ENCODE measurements around the gene SERPINA12. TPM values are rescaled to one million over a fixed set of nuclear protein-coding genes. Genes with fewer than 3 reads are reported as not detected.
A peak's percentile ranks its signal among the peaks of the same experiment; 100 is the strongest.

SERPINA12 gene
- total RNA-seq, result 0.35 TPM

DNA sequence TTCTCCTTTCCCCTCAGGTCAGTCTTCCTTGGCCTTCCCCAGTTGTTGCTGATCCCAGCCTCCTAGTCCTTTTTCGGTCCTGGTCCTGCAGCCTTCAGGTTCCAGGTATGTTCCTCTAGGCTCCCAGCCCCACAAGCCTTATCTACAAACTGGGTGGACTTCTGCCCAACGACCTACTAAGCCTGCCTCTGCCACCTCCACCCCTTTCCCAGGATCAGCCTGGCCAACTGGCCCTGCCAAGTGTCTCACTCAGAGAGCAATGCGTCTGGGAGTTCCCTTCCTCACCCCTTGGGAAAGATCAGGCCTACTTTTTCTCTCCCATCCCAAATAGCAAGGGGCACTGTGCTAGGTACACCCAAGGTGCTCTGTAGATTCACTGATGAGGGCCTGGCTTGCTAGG, at the start of gene SERPINA12:
Gene SERPINA12 (minus strand): TSS at position 114 of the 400 bp plus-strand sequence. CDS start 11,072 bp downstream, outside the sequence.
- peak; percentile 85 for ATAC-seq
- no peak for DNase-seq (ENCODE audit: low spot score)

DNA sequence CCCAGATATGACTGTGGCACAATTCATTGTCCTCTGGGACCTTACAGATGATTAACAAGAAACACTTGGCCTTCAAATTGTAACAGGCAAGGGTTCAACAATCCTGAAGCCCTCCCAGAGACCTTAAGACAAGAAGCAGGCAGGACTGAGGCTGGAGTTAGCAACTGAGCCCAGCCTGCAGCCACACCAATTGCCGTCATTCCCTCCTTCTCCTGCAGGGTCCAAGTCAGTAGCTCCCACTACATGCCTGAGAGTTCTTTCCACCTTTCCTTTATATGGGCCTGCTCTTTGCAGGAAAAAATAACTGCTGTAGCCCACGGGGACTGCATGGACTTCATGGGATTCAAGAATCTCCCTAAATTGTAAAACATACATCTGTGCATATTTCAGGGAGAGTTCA, 49.6 kb upstream of the SERPINA12 start:
- ATAC-seq (no peak), DNase-seq (ENCODE audit: low spot score) (peak; percentile 38)

DNA sequence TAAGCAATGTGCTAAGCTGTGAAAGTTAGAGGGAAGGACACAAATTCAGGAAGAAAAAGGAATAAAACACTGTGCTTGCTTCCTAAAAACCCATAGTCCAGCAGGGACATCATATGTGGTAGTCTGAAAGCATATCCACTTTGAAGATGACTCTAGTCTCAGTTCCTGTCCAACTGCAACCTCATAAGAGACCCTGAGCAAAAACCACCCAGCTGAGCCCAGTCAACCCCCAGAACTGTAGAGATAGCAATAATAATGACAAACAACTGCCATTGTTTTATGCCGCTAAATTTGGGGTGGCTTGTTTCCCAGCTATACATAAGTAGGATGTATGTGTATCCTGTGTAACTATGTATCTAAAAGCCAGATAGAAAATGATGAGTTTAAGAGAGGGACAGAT, 48.1 kb upstream of the SERPINA12 start:
- ATAC-seq, result no peak

GRCh38 chr14:94555991-94556390, 46.7 kb upstream of the SERPINA12 start:
- ATAC-seq, result no peak
- peak; percentile 16 for DNase-seq (ENCODE audit: low spot score)

More for the DNA sequence above, 48.1 kb upstream of the SERPINA12 start:
- no peak for DNase-seq (ENCODE audit: low spot score)

GRCh38 chr14:94550041-94550440, 40.8 kb upstream of the SERPINA12 start:
- no peak for DNase-seq (ENCODE audit: low spot score)
- no peak for ATAC-seq

DNA sequence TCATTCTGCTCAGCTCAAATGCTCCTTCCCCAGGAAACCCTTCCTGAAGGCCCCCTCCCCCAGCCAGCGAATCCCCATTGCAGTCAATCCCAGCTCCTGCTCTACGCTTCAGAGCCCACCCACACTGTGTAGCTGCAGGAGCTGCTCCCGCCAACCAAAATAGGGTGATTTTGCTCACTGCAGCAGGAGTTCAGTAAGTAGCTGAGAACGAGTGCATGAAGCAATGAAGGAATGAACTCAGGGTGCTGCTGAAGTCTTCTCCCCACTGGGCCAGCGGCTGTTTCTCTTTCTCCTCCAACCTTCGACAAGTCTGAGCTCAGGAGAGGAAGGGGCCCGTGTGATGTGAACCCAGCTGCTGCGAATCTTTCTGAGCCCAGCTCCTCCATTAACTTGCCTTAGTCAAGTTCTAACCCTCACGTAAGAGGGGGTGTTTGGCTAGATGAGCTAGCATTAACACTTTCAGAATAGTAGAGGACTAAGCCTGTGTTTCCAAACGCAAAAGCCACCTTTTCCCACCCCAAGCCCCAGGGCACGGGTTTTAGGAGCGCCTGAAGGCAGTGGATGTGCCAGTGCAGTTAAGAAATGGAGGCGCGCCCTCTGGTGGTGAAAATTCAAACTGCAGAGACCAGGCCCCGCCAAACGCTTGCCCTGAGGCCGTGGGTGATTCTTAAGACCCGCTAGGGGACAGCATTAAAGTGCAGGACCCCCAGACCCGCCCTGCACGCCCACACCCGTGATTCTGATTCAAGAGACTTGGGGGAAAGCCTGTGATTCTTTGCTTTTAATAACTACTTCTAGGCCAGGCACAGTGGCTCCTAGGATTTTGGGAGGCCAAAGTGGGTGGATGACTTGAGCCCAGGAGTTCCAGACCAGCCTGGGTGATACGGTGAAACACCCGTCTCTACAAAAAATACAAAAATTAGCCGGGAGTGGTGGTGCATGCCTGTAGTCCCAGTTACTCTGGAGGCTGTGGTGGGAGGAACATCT, 40.0 kb upstream of the SERPINA12 start:
- ATAC-seq (peak; percentile 83), DNase-seq (ENCODE audit: low spot score) (peak; percentile 71)

DNA sequence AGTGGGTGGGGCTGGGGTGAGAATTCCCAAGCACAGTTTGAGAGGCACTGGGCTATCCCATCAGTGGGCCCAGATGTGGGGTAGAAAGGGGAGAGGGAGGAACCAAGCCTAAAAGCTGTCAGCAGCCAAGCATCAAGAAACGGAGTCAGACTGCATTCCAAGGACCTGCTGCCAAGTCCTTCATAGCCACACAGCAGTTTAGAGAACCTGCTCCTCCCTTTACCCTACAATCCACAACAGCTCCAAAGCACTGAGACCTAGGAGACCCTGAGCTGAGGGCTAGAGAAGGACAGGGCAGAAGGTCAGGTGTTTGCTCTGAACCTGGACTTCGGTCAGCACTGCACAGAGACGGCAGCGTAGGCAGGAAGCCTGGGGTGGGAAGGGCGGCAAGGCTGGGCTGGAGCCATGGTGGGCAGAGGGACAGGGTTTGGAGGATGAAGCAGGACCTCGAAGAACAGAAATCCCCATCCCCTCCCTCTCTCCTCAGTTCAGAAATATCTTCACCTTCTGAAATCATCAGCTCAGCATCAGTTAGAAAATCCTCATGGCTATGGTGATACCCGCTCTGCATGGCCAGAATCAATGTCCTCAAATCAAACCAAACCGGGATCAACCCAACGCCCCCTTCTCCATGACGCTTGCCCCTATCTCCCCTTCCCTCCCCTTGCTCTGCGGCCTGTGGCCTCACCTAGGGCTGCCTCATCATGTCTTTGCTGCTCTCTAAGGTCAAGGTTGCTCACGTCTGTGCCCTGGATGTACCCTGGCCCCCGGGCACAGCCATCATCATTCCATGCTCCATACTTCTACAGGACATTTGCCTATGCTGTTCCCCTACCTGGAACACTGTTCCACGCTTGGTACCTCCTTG, 39.1 kb upstream of the SERPINA12 start:
- ATAC-seq, result peak; percentile 82
- no peak for DNase-seq (ENCODE audit: low spot score)

GRCh38 chr14:94547726-94548125, 38.5 kb upstream of the SERPINA12 start:
- no peak for DNase-seq (ENCODE audit: low spot score)
- no peak for ATAC-seq

DNA sequence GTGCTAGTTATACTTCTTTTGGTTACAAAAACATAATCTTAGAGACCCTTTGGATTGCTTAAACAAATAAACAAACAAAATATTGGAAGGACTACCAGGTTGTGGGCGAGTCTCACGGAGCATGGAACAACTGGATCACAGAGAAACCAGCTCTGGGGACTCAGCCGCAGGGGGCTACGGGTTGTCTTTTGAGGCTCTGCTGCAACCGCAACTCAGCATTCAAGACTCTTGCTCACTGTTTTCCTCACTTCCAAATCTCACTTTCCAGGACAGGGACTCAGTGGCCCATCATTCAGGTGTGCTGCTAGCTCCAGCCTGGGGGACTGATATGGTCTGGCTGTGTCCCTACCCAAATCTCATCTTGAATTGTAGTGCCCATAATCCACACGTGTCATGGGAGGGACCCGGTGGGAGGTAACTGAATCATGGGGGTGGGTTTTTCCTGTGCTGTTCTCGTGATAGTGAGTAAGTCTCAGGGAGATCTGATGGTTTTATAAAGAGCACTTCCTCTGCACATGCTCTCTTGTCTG, 37.9 kb upstream of the SERPINA12 start:
- ATAC-seq (no peak), DNase-seq (ENCODE audit: low spot score) (no peak)

DNA sequence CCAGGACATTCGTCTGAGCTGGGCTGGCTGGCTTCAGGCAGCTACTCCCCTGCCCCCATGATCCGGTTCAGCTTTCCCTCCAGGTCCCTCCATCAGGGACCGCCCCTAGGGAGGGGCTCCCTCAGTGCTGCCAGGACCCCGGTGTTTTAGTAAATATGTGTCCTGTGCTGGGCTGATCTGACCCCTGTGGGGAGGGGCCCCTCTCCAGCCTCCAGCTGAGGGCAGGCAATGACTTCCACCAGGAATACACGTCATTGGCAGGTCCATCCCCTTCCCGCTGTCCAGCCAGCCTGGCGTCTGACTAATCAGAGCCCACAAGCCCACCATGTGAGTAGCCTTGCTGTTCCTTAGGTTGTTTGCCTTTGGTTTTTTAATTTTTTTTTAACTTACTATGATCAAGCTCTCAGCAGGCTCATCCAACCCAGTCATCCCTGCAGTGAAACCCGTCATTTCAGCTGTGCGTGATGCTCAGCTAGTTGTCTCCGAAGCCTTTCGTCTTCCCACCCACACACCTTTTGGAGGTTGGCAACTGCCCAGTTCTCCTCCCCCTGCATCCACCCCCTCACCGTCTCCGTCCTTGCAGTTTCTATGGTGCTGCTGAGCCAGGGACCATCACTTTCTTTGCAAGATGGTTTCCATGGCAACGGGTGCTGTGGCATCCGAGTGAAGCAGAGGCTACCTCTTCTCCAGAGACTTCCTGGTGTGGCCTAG, 36.0 kb upstream of the SERPINA12 start:
- no peak for ATAC-seq
- DNase-seq (ENCODE audit: low spot score), result no peak

- ATAC-seq, result no peak
- DNase-seq (ENCODE audit: low spot score), result no peak
Measured at GRCh38 chr14:94544726-94545125, 35.5 kb upstream of the SERPINA12 start.

DNA sequence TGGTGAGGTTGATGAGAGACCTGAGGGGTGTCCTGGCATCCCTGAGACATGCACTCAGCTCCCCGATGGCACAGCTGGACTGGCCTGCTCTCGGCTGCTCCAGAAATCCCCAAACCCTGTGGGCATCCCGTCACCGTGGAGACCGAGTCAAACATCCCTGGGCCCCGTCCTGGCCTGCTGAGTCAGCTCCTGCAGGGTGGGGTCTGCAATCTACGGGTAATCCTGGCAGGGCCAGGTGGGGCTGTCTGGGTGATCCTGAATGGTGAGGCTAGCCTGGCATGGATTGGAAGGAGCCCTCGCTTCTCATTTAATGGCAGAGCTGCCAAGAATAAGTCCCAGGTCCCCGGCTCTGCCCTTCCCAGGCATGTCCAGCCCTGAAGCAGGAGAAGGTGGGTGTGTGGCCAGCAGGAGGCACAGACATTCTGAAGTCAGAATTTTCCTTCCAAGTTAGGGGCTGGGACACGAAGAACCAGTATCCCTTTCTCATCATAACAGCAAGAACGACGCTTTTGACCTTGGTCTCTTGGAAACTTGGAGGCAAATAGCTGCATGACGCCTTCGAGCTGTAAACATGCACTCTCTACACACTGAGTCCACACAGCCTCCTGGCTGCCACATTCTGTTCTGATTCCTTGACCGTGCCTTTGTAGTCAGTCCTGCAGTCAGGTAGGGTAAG, 34.3 kb upstream of the SERPINA12 start:
- ATAC-seq, result no peak

GRCh38 chr14:94542811-94543440, 33.7 kb upstream of the SERPINA12 start:
- DNase-seq (ENCODE audit: low spot score) (no peak), ATAC-seq (no peak)

More for the DNA sequence above, 34.3 kb upstream of the SERPINA12 start:
- peak; percentile 38 for DNase-seq (ENCODE audit: low spot score)

DNA sequence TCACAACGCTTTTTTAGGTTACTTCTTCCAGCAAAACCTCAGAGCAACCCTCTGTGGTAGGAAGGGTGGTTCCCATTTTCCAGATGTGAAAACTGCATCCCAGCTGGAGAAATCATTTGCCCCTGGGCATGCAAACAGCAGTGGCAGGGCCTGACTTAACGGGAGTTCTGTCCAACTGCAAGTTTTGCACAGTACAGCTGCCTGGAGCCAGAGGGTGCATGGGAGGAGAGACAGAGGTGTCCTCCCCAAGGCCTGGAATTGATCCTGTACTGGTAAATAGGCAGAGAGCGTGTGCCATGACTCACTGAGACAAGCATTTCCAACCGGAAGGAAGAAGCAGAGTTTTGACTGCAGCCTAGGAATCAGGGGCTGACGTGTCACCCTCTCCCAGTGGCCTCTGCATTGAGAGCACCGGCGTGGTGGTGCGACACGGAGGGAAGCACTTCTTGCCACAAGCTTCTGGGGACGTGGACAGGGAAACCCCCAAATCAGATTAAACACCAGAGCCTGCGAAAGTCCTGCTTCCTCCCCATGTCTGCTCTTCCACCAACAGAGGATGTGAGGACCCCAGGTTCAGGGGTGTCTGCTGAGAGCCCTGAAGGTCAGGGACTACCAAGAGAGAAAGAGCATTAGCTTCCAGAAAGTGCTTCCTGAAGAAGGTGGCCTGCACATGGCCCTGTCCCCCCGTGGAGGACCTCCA, 33.0 kb upstream of the SERPINA12 start:
- ATAC-seq (no peak), DNase-seq (ENCODE audit: low spot score) (no peak)

DNA sequence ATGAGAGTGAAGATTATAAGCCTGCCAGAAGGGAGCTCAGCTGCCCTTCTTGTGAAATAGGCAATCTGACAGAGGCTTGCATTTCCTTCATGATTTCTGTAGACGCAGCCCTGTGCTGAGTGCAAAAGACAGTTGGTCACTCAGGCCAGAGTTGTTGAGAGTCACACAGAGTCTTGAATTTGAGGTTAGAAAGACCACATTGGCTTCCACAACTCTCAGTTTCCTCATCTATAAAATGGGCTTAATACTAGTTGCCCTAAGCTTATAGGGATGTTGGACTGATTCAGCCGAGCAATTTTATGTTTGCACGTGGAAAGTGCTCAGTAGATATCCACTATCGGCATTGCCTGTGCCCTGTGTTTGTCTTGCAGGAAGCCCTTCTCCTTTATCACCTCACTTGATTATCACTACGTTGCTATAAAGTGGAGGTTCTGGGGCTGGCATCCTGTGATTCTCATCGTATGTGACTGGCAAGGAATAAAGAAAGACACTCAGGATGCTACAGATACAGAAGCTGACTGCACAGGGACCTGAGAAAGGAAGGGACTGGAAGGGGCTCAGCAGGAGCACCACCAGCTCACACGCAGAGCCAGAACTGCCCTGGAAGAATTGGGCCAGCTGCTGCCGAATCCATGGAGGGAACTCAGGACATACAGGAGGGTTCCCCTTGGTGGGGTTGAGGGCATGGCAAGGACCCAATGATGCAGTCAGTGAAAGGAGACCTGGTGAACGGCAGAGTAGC, 32.1 kb upstream of the SERPINA12 start:
- DNase-seq (ENCODE audit: low spot score) (no peak), ATAC-seq (no peak)

DNA sequence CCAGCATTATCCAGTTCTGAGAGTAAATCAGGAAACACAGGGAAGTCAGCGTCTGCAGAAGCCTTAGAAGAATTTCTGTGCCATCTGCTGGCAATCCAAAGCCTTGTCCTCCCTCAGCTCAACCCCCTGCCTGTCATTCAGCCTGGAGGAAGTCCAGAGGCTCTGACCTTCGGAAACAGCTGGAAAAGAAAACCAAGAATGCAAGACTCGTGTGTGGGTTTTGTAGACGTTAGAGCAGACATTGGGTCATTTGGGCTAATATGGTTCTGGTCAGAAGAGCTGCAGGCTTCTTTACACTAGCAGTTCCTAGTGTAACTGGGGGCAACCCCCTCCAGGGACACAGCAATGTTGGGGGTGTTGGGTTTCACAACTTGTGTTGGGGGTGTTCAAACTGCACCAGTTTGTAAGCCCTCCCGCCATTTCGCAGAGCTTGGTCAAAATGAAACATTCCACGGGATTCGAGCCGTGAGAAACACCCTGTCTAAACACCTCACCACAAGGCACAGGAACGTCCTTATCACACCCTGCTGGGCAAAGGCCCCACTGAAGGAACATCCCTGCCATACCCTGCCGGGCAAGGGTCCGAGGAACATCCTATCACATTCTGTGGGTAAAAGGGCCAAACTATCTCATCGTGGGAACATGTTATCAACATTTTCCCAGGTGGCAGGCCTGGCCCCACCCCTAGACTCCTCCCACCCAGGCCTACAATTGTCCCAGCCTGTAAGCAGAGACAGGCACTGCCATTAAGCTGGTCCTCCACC, 30.9 kb upstream of the SERPINA12 start:
- ATAC-seq (peak; percentile 34), DNase-seq (ENCODE audit: low spot score) (peak; percentile 41)

- peak; percentile 31 for DNase-seq (ENCODE audit: low spot score)
- ATAC-seq, result no peak
Measured at GRCh38 chr14:94539181-94539580, 29.9 kb upstream of the SERPINA12 start.

All from left lobe of liver (tissue), 2 donors.